Left lung (tissue), 14 donors: Measurements from ENCODE around the gene PYHIN1. TPM values are rescaled to one million over a fixed set of nuclear protein-coding genes. Genes with fewer than 3 reads are reported as not detected.

Source experiments
- ATAC-seq: fragments of 200-7000 bp; cut with Tn5 transposase; one replicate; pipeline ENCODE4 v1.9.1; 2020; ENCODE audit warnings: moderate library complexity
- DNase-seq, 4 donors: peaks; one replicate each; pipeline ENCODE4 v3.0.0-alpha.2; 2013 to 2020
- H3K27ac ChIP-seq, 2 donors: fragments of 200-600 bp; sonication (generic) in 1 of 2; one replicate each; pipeline versions ENCODE4 v1.5.0 to v1.8.0; 2020 to 2021
- H3K27me3 ChIP-seq, 2 donors: fragments of 200-600 bp; sonication (generic) in 1 of 2; one replicate each; pipeline versions ENCODE4 v1.5.0 to v1.8.0; 2020 to 2021
- H3K36me3 ChIP-seq, 2 donors: fragments of 200-600 bp; sonication (generic) in 1 of 2; one replicate each; pipeline versions ENCODE4 v1.5.0 to v1.8.0; 2020 to 2021
- H3K4me1 ChIP-seq, 2 donors: fragments of 200-600 bp; one replicate each; pipeline ENCODE4 v1.8.0; 2021
- H3K4me3 ChIP-seq, 2 donors: fragments of 200-600 bp; sonication (generic) in 1 of 2; one replicate each; pipeline versions ENCODE4 v1.5.0 to v1.8.0; 2020 to 2021; ENCODE audit warnings: mild to moderate bottlenecking in 1 of 2
- H3K9me3 ChIP-seq, 2 donors: fragments of 200-600 bp; sonication (generic) in 1 of 2; one replicate each; pipeline versions ENCODE4 v1.5.0 to v1.8.0; 2020 to 2021
- intact Hi-C, 2 donors: fragments of 100-400 bp; cut with DNase I; formaldehyde crosslinking; loops; one replicate each; pipeline versions ENCODE4 v1.11.2 to v1.14.2; 2022
- long read RNA-seq, 12 donors: library from polyadenylated mRNA in 2 of 12; unstranded in 2 of 12; transcript quantifications; one replicate each; pipeline ENCODE4 v2.0.0 and lab custom pipeline, GENCODE V29; 2019 to 2026
- polyA plus RNA-seq, 6 donors: library from polyadenylated mRNA; unstranded; fragments of 120-200 nt; gene quantifications; one replicate each; pipeline ENCODE4 v1.2.1, GENCODE V29; 2013; ENCODE audit not compliant: insufficient read length in 6 of 6
- total RNA-seq, 2 donors: library from RNA; stranded (reverse); fragmentation: NEBNext Ultra II Directional; extraction: Animal tissue kit (Norgen Biotek cat#: 25700); gene quantifications; one replicate each; pipeline ENCODE4 v1.2.1, GENCODE V29; 2021
- TF ChIP-seq, protein P1 (sequence below), 2 donors: fragments of 200-600 bp; sonication (generic) in 1 of 2; IDR thresholded peaks; one replicate each; pipeline versions ENCODE4 v1.5.0 to v1.8.0; 2021; ENCODE audit warnings: antibody characterized with exemption in 2 of 2
- donor health status: DM: no; HTN: yes; CAD: no.
- donor health status: DM: no; HTN: no; CAD: no.

The PYHIN1 gene
- total RNA-seq, result 1 to 10 TPM; 2.5 to 3.5 TPM
- polyA plus RNA-seq, result 1 to 10 TPM in 3 of 6 donors, under 1 TPM in 3; 0.53 to 1.5 (median 1.1) TPM
- long read RNA-seq, donor 1, result 0 reads
- long read RNA-seq, donor 2, result 0 reads
- long read RNA-seq, donor 3, result 0 reads
- long read RNA-seq, donor 4, partial matches to known transcripts, result 1 of 1 reads
- long read RNA-seq, donor 4, other reads (novel, unspliced or antisense), result 0 of 1 reads
- long read RNA-seq, donor 5, result 0 reads
- long read RNA-seq, donor 6, result 0 reads
- long read RNA-seq, donor 7, result 0 reads
- long read RNA-seq, donor 8, result 0 reads
- long read RNA-seq, donor 9, result 0 reads
- long read RNA-seq, donor 10, partial matches to known transcripts, result 1 of 1 reads
- long read RNA-seq, donor 10, other reads (novel, unspliced or antisense), result 0 of 1 reads
- long read RNA-seq, donor 11, result 0 reads
- long read RNA-seq, donor 12, result 0 reads

DNA sequence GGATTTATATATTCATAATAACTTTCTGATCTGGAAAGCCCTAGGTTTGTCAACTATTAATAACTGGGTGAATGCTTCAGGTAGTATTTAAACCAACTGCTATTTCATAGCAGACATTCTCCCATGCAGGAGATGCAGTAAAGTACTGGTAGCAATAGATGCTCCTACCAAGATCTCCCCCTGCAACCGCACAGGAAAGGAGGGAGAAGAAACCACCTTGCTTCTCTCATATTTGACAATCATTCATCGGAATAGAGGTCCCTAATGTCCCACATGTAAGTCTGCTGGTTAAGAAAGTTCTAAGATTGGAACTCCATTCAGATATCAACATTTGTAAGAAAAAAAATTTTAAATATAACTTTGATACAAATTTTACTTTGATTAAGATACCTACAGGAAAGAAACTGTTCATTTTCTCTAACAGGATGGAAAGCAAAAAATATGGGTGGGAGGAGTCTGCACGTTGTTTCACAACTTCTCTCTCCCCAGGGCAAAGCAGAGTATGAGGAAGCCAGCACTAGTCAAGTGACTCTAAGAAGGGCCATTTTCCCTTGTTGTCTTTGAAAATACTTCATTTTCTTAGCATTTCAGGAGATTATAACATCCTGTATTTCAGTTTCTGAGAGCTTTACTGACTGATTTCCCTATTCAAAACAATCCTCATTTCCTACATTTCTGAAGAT lies at the start of gene PYHIN1:
PYHIN1 (plus strand) TSS at position 498 of the 683 bp plus-strand sequence. CDS start 5,359 bp downstream, outside the sequence.
- peak within 1 kb of the TSS in 1 of 2 donors; percentile 1 for H3K27ac ChIP-seq
- TF ChIP-seq, protein P1, sequence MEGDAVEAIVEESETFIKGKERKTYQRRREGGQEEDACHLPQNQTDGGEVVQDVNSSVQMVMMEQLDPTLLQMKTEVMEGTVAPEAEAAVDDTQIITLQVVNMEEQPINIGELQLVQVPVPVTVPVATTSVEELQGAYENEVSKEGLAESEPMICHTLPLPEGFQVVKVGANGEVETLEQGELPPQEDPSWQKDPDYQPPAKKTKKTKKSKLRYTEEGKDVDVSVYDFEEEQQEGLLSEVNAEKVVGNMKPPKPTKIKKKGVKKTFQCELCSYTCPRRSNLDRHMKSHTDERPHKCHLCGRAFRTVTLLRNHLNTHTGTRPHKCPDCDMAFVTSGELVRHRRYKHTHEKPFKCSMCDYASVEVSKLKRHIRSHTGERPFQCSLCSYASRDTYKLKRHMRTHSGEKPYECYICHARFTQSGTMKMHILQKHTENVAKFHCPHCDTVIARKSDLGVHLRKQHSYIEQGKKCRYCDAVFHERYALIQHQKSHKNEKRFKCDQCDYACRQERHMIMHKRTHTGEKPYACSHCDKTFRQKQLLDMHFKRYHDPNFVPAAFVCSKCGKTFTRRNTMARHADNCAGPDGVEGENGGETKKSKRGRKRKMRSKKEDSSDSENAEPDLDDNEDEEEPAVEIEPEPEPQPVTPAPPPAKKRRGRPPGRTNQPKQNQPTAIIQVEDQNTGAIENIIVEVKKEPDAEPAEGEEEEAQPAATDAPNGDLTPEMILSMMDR (IDR thresholded peaks at IDR 0.05), result no peak
- intact Hi-C loops, result no loop called here
- H3K36me3 ChIP-seq, result no peaks in the 10 kb centered on the region
- DNase-seq (no peak), ATAC-seq (peak; percentile 51)
- peaks cover 0 to 12% of the 10 kb centered on the region in 2 donors for H3K9me3 ChIP-seq
- no peaks in the 10 kb centered on the region for H3K4me1 ChIP-seq
- H3K27me3 ChIP-seq, result no peaks in the 10 kb centered on the region
- H3K4me3 ChIP-seq, result peak within 1 kb of the TSS in 1 of 2 donors; percentile 21

DNA sequence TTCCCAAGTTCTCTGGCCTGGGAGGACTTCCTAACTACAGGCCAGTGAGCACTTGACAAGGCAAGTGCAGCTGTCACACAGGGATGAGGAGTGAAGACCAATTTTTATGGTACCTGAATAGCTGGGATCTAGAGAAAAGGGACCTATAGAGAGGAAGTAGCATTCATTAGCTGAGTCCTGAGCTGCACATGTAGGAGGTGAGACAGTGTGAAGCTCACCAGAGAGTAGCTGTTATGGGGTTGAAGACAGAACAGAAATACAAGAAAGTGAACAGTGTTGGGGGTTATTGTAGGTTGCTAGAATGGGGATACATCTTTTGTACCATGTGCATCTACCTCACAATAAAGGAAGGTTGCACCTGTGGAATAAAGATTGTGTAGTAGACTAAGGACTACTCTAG lies 37.7 kb upstream of the PYHIN1 start:
- DNase-seq, result no peak
- Histone ChIP-seq H3K4me1 (no peaks in the 10 kb centered on the region), H3K36me3 (no peaks in the 10 kb centered on the region), H3K9me3 (peaks cover 0 to 6% of the 10 kb centered on the region in 2 donors), H3K27ac (no peak overlapping the region), H3K4me3 (no peak overlapping the region), H3K27me3 (no peaks in the 10 kb centered on the region)
- TF ChIP-seq, protein P1 (IDR thresholded peaks at IDR 0.05), result no peak
- intact Hi-C loops, result no loop called here
- ATAC-seq, result no peak

DNA sequence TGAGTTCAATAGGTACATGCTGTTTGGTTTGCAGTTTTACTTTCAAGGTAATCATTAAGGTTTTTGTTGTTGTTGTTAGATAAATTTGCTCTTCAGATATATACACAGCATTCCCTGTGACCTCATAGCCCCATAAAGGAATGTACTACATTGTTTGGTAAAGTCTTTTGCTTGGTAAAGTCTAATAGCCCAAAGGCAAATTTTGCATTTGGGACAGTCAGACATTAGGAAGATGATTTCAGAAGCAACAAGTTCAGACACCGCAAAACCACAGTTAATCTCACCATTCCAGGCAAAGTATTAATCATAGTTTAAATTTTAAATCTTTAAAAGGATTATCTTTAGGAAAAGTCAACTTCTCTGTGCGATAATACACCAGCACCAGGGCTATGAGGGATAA lies 32.6 kb upstream of the PYHIN1 start:
- Histone ChIP-seq H3K9me3 (peaks cover 0 to 6% of the 10 kb centered on the region in 2 donors), H3K36me3 (no peaks in the 10 kb centered on the region), H3K4me3 (no peak overlapping the region), H3K27me3 (no peaks in the 10 kb centered on the region), H3K4me1 (no peaks in the 10 kb centered on the region), H3K27ac (no peak overlapping the region)
- no peak for DNase-seq
- intact Hi-C loops, result no loop called here
- TF ChIP-seq, protein P1 (IDR thresholded peaks at IDR 0.05), result no peak
- ATAC-seq, result no peak

DNA sequence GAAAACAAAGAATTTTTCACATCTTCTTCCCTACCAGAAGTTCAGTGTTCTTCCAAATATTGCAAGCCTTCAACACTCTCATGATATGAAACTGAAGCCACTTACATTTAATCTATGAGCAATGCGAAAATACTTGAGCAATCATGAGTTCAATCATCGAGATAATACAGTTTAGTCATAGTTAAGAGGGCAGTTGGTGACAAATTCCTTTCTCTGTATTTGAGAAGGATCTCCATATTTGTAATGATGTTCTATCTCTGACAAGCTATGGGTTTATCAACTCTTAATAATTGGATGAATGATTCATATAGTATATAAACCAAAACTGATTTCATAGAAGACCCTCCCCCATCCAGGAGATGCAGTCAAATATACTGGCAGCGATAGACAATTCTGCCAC lies 29.7 kb upstream of the PYHIN1 start:
- intact Hi-C loops, result no loop called here
- no peak for DNase-seq
- no peaks in the 10 kb centered on the region for H3K36me3 ChIP-seq
- TF ChIP-seq, protein P1 (IDR thresholded peaks at IDR 0.05), result no peak
- no peaks in the 10 kb centered on the region for H3K4me1 ChIP-seq
- no peaks in the 10 kb centered on the region for H3K27me3 ChIP-seq
- no peaks in the 10 kb centered on the region for H3K9me3 ChIP-seq
- ATAC-seq, result no peak
- H3K4me3 ChIP-seq, result no peak overlapping the region
- H3K27ac ChIP-seq, result no peak overlapping the region

DNA sequence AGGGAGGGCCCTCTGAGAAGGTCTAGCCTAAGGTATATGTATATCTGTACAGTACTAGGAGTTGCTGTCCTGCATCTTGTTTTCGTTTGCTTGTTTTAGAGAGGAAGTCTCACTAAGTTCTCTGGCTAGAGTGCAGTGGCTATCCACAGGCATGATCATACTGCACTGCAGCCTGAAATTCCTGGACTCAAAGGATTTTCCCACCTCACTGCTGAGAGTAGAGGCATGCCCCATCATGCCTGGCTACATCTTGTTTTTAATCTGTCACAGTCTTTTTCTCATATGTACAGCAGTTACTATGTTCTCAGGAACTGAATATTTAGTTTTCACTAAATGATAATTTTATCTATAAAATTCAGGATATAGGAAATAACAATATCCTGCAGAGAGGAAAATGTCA lies 15.3 kb upstream of the PYHIN1 start:
- Histone ChIP-seq H3K9me3 (peaks cover 0 to 30% of the 10 kb centered on the region in 2 donors), H3K36me3 (no peaks in the 10 kb centered on the region), H3K4me1 (no peaks in the 10 kb centered on the region), H3K4me3 (no peak overlapping the region), H3K27ac (no peak overlapping the region), H3K27me3 (no peaks in the 10 kb centered on the region)
- no peak for ATAC-seq
- TF ChIP-seq, protein P1 (IDR thresholded peaks at IDR 0.05), result no peak
- no peak for DNase-seq
- intact Hi-C loops, result no loop called here
